ENCODE results near the gene PGAP1. TPM values are rescaled to one million over a fixed set of nuclear protein-coding genes. Genes with fewer than 3 reads are reported as not detected.

The PGAP1 gene
- total RNA-seq, 1 donor from 2014 or later: 12.0 TPM

GRCh38 chr2:196968516-196968915 lies 42.0 kb upstream of the PGAP1 start:
- Histone ChIP-seq H3K4me3 (no peak overlapping the region), H3K9me3 (no peaks in the 10 kb centered on the region), H3K4me1 (no peaks in the 10 kb centered on the region), H3K27ac (no peak overlapping the region), H3K27me3 (ENCODE audit: low read depth) (no peaks in the 10 kb centered on the region), H3K36me3 (no peaks in the 10 kb centered on the region)
- ATAC-seq: no peak
- DNase-seq: no peak
- TF ChIP-seq CTCF (IDR thresholded peaks at IDR 0.05): no peak
- intact Hi-C loops (cut with DNase I): no loop called here

DNA sequence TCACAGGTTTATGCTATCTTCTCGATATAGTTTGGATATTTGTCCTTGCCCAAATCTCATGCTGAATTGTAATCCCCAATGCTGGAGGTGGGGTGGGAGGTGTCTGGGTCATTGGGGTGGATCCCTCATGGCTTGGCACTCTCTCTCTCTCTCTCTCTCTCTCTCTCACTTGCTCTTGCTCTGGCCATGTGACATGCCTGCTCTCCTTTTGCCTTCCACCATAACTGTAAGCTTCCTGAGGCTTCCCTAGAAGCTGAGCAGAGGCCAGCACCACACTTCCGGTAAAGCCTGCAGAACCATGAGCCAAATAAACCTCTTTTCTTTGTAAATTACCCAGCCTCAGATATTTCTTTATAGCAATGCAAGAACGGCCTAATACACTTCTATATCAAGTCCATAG lies 41.3 kb upstream of the PGAP1 start:
- Histone ChIP-seq H3K27ac (no peak overlapping the region), H3K36me3 (no peaks in the 10 kb centered on the region), H3K9me3 (no peaks in the 10 kb centered on the region), H3K27me3 (ENCODE audit: low read depth) (no peaks in the 10 kb centered on the region), H3K4me3 (no peak overlapping the region), H3K4me1 (no peaks in the 10 kb centered on the region)
- DNase-seq (no peak), ATAC-seq (no peak)
- TF ChIP-seq CTCF (IDR thresholded peaks at IDR 0.05): no peak
- intact Hi-C loops (cut with DNase I): no loop called here

GRCh38 chr2:196967116-196967515 lies 40.6 kb upstream of the PGAP1 start:
- no peak for ATAC-seq
- no peaks in the 10 kb centered on the region for H3K27me3 ChIP-seq (ENCODE audit: low read depth)
- TF ChIP-seq CTCF (IDR thresholded peaks at IDR 0.05): no peak
- no peak for DNase-seq
- no peak overlapping the region for H3K27ac ChIP-seq
- no peaks in the 10 kb centered on the region for H3K9me3 ChIP-seq
- H3K36me3 ChIP-seq: no peaks in the 10 kb centered on the region
- intact Hi-C loops (cut with DNase I): no loop called here
- peak overlapping the region; percentile 32 for H3K4me3 ChIP-seq
- no peaks in the 10 kb centered on the region for H3K4me1 ChIP-seq

DNA sequence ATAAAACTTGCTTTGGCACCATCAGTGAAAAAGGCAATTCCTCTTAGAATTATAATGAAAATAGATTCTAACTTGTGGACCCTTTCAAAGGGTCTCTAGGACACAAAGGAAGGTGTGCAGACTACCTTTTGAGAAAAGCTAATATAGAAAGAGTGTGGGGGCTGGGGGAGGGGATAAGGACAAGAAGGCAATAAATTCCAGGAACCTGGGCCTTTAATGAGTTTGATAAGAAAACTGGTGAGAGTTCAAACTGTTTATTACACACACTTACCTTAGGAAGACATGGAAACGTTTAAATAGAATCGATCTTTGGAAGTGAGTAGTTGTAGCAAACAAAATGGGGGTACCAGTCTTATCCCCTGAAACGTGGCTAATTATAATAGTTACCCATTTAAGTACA lies 39.6 kb upstream of the PGAP1 start:
- Histone ChIP-seq H3K4me1 (no peaks in the 10 kb centered on the region), H3K27me3 (ENCODE audit: low read depth) (no peaks in the 10 kb centered on the region), H3K9me3 (no peaks in the 10 kb centered on the region), H3K36me3 (no peaks in the 10 kb centered on the region), H3K27ac (no peak overlapping the region), H3K4me3 (no peak overlapping the region)
- intact Hi-C loops (cut with DNase I): no loop called here
- ATAC-seq: no peak
- no peak for DNase-seq
- no peak for TF ChIP-seq CTCF (IDR thresholded peaks at IDR 0.05)

DNA sequence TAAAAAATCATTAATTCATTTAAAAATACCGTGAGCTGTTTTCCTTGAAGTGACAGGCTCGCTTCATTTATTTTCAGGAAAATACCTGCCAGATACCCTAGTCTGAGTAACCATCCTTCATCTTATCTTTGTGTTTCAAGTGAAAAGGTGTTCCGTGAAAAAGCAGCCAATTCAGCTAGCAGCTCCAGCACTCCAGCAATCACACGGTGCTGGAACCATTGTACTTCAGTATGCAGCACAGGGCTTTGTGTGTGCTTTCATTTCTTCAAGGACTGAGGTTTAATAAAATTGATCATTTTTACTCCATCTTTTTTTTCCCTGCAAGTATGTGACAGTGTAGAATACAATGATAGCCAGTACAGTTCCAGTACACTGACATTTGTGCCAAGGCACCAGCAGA lies 39.1 kb upstream of the PGAP1 start:
- Histone ChIP-seq H3K27me3 (ENCODE audit: low read depth) (no peaks in the 10 kb centered on the region), H3K9me3 (no peaks in the 10 kb centered on the region), H3K36me3 (no peaks in the 10 kb centered on the region), H3K4me3 (no peak overlapping the region), H3K4me1 (no peaks in the 10 kb centered on the region), H3K27ac (no peak overlapping the region)
- intact Hi-C loops (cut with DNase I): no loop called here
- DNase-seq (no peak), ATAC-seq (no peak)
- TF ChIP-seq CTCF (IDR thresholded peaks at IDR 0.05): no peak

GRCh38 chr2:196963961-196964360 lies 37.5 kb upstream of the PGAP1 start:
- intact Hi-C loops (cut with DNase I): no loop called here
- ATAC-seq (no peak), DNase-seq (no peak)
- Histone ChIP-seq H3K27ac (no peak overlapping the region), H3K36me3 (no peaks in the 10 kb centered on the region), H3K4me3 (no peak overlapping the region), H3K27me3 (ENCODE audit: low read depth) (no peaks in the 10 kb centered on the region), H3K4me1 (peaks cover 5% of the 10 kb centered on the region), H3K9me3 (no peaks in the 10 kb centered on the region)
- TF ChIP-seq CTCF (IDR thresholded peaks at IDR 0.05): no peak

Measured in lower lobe of right lung (tissue), 2 donors.